GM12874 (cell line): ENCODE data around the gene XPA.

Experiments
- TF ChIP-seq, protein P1 (sequence below): IDR thresholded peaks from 2 replicates; pipeline ENCODE4 v1.5.1; 2011; ENCODE audit warnings: low read depth, mild to moderate bottlenecking, control low read depth, low read length, moderate library complexity; ENCODE audit not compliant: insufficient read depth

Gene XPA

DNA sequence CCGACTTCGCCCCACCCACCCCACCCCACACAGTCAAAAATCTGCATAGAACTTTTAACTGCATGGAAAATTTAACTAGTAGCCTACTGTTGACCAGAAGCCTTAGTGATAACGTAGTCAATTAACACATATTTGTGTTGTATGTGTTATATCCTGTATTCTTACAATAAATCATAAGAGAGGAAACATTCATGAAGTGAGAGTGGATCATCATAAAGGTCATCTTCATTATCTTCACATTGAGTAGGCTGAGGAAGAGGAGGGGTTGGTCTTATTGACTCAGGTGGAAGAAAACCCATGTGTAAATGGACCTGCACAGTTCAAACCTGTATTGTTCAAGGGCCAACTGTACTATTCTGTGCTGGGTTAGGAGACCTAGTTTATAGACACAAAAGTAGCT lies 31.4 kb downstream of the XPA start:
- TF ChIP-seq, protein P1, sequence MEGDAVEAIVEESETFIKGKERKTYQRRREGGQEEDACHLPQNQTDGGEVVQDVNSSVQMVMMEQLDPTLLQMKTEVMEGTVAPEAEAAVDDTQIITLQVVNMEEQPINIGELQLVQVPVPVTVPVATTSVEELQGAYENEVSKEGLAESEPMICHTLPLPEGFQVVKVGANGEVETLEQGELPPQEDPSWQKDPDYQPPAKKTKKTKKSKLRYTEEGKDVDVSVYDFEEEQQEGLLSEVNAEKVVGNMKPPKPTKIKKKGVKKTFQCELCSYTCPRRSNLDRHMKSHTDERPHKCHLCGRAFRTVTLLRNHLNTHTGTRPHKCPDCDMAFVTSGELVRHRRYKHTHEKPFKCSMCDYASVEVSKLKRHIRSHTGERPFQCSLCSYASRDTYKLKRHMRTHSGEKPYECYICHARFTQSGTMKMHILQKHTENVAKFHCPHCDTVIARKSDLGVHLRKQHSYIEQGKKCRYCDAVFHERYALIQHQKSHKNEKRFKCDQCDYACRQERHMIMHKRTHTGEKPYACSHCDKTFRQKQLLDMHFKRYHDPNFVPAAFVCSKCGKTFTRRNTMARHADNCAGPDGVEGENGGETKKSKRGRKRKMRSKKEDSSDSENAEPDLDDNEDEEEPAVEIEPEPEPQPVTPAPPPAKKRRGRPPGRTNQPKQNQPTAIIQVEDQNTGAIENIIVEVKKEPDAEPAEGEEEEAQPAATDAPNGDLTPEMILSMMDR, result no peak

DNA sequence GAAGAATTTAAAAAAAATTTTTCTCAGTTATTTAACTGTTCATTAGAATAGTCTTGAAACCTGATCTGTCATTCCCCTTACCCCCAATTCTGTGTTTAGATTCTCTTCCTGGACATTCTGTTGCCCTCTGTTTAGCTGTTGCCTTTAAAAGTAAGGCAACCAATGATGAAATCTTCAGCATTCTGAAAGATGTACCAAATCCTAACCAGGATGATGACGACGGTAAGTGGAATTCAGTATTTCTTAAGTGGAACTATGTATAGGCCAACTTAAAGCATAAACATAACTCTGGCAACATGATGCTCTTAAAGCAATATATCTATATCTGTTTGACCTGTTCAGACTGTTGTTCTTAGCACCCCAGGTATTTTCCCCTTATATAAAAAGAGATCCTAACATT lies 36.3 kb downstream of the XPA start:
- TF ChIP-seq, protein P1, result no peak

DNA sequence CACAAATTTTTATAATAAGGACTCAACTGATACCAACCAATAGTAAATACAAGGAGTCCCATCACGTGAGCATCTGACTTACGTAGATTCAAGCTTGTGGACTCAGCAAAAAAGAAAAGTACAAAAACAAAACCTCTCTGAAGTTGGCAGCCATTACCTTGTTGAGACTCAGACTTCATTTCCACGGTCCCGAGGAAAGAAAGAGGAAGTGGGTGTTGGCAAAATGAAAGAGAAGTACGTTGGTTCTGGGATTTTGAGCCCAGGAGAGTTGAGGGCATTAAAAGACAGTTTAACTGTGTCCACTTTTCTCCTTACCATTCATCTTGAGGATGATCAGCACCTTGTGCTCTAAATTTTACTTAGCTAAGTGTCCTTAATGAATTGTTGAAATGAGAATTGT lies 36.8 kb downstream of the XPA start:
- TF ChIP-seq, protein P1, result no peak

DNA sequence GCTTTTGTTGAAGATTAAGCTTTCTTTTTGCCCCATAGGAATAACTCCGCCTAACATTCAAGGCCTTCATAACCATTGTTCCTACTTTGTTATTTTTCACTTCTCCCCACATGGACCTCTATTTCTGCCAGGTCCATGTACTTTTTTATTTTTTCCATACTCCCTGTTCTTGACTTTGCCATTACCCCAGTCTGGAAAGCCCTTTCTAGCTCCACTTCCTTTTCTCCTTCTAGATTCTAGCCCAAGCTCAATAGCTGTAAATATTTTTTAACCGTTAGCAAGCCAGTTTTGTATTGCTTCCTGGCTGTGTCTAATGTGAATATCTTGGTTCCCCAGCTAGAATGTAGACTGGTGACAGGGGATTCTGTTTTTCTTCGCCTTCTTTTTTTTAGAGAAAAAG lies 37.4 kb downstream of the XPA start:
- TF ChIP-seq, protein P1, result no peak

DNA sequence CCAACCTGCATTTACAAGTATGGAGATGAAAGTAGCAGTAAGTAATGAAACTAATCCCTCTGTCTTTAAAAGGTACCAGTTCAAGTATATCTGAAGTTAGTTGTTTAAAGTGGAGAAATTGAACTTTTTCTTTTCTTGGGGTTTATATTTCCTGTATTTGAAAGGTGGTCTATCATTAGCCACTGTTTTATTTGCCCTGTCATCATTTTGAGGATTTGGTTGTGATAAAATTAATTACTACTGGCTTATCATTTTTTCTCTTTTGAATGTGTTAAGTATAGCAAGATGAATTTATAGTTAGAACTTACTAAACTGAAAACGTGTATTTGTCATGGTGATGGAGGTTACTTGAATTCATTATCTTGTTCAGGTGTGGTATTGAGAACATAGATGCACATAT lies 38.4 kb downstream of the XPA start:
- TF ChIP-seq, protein P1, result no peak

DNA sequence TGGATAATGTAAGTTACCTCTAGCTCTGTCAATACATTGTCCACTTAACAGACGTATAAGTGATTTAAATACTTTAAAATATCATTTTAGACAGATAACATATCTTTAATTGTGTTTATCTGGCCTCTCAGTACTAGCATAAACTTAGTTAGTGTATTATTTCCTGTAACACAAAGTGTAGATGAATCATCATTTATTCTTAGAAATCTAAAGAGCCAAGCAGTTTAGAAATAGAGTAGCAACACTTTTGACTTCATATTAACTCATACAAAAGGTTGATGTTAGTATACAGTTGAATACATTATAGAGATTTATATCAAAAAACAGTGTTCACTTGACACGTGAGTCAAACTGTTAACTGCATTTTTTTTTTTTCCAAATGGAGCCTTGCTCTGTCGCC lies 45.5 kb downstream of the XPA start:
- TF ChIP-seq, protein P1, result no peak

DNA sequence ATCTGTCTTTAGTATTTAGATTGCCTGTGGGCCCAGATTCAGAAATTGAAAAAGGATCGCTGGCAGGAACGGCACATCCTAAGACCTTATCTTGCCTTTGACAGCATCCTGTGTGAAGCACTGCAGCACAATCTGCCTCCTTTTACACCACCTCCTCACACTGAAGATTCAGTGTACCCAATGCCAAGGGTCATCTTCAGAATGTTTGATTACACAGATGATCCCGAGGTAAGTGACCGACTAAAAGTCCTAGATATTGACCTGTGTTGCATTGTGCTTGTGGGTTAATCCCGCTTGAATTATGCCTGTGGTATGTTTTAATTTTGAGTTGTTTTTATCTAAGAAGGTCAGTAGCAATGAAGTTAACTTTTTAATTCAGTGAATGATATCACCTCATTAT lies 49.1 kb downstream of the XPA start:
- TF ChIP-seq, protein P1, result no peak

DNA sequence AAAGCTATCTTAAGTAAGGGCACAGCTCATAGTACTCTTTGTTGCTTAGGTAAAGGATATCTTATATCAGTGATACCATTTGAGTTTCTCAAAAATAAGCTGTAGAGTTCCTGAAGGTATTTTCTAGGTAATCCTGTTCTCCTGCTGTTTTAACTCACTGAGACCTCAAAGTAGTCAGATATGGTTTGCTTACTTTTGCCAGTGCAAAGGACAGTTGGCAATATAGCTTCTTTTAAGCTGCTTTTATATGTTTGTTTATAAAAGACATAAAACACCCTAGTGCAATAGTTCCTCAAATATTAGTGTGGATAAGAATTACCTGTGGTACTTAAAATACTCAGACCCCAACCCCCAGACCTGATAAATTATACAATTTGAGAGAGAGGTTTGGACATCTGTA lies 51.4 kb downstream of the XPA start:
- TF ChIP-seq, protein P1, result no peak
